DMS114 treated with DMSO at 0.1 percent for 48 hours (cell line): ENCODE measurements around the gene MICAL3.
A peak's percentile ranks its signal among the peaks of the same experiment; 100 is the strongest.

Experiments
- DNase-seq: peaks from one replicate; lab custom pipeline; 2025; ENCODE audit not compliant: unreplicated experiment; lab: John Stamatoyannopoulos, UW

Gene MICAL3

DNA sequence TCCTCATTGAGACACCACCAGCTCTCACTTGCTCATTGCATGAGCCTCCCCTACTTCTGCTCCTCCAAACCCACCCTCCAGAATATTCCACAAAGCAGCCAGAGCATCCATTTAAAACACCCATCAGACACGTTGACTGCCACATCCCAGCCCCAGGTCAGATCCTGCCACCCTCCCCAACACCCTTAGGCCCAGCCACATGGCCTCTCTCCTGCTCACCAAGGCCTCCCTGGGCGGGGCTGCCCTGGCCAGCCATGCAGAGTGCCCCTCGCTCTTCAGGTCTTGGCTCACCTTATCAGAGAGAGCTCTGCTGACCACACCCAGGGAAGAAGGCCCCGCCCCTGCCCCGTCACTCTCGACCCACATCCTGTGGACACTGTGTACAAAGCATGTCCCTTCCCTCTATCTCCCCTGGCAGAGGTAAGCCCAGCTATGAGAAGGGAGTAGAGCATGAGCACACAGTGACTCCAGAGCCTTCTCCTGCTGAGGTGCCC, 106.8 kb downstream of the MICAL3 start:
- no peak for DNase-seq

DNA sequence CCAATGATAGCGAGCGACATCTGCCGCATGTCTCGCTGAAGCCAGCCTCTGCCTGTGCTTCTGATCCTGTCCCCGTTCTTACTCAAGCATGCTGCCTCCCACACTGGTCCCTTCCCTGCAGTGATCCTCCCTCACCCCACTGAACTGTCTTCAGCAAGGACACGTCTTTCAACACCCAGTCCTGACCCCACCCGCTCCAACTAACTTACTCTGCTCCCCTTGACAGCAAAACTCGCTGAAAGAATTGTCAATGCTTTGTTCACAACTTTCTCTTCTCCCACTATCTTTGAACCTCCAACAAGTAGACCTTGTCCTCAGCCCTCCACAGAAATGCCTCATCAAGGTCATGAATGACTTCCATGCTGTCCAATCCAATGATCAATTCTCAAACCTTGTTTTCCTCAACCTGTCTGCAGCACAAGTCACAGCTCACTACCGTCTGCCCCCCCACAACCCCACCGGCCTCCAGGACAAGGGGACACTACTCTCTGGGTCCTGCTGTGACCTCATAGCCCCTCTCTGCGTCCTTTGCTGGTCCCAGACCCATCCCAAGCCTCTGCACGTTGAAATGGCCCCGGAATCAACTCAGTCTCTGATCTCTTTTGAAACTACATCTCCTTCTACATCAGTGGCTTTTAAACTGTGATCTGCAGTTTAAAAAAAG, 108.0 kb downstream of the MICAL3 start:
- DNase-seq, result no peak

DNA sequence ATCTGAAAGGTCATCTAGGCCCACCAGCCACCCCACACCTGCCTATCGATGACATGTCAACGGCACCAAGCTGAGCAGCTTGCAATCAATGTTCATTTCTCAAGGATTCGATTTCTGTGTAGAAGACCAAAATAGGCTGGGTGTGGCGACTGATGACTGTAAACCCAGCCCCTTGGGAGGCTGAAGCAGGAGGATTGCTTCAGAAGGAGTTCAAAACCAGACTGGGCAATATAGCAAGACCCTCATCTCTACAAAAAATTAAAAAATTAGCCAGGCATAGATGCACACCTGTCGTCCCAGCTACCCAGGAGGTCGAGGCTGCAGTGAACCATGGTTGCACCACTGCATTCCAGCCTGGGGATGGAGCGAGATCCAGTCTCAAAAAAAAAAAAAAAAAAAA, 108.7 kb downstream of the MICAL3 start:
- DNase-seq, result no peak

DNA sequence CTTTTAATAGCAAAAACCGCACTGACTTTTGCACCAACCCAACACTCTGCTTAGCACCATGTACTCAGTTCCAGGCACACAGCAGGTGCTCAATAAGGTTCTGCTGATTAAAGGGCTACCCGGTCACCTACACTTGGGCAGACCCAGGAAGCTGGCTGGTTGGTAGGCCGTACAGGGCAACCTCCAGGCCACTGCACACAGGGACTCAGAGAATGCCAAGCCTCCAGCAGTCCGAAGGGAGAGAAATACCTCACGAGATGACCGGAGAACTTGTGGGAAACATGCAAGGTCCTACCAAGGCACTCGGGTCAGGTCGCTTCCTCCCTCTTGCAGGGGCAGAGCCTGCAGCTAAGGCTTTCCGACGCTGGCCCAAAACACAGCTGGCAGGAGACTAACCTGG, 109.2 kb downstream of the MICAL3 start:
- no peak for DNase-seq

DNA sequence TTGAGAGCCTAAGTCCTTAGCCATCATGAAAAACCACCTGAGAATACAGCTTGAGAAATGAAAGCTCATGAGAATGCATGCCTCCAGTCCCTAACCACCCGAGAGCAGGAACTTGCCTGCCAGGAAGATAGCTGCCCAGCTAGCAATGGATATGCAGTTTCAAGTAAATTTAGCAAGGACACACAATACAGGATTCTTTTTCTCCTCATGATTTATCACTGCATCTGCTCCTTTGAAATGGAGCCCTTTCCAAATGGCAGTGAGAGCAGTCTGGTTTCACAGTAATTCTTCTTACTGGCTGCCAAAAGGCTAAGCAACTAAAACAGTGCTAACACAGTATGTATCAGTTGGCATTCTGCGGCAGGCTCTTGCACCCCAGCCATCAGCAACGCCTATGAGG, 109.9 kb downstream of the MICAL3 start:
- DNase-seq, result no peak

DNA sequence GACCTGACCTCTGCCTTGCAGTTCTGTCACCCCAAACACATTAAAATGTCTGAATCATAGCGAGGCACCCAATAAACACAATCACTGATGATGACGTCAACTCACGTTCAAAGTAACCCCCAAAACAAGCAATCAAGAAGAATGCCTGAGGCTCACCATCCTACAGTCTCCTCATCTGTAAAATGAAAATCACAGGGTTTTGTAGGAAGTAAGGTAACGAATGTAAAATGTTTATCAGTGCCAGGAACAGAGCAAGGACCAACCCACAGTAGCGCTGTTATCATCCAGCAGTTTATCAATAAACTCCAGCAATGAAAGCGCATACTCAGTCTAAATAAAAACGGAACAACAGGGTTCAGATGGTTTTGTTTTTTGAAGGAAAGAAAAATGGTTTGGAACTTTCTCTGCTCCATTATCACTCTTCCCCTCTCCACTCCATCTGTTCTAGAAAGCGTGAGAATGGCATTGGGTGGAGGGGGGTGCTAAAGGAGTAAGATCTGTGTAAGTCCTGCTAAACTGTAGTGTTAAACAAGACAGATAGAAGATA, 110.5 kb downstream of the MICAL3 start:
- no peak for DNase-seq

DNA sequence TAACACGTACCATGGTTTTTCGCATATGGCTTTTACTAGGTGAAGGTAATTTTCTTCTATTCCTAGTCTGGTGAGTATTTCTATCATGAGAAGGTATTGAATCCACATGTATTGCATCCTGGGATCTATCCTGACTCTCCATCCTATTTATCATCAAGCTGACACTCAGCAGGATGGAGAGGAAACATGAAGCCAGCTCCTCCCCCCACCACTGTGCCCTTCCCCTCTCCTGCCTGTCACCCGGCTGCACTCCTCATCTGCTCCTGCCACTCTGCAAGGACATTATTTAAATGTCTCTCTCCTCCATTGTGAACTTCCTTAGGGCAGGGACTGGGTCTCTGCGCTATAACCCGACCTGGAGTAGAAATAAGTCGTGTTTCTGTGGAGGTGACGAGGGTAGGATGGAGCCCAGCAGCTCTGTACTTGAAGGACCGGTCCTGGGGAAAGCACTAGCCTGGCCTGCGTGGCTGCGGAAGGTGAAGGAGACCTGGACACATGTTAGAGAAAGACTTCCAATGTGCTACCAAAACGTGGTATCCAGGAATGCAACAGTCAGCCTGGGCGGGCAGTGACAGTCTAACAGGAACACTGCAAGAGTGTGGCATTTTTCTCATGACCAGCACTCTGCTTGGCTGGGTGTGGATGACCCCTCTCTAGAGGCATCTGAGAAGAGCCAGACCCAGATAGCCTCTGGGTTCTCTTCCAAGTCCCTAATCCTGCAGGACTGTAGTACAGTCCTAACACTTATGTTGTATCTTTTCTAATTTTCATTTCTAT, 111.2 kb downstream of the MICAL3 start:
- DNase-seq, result no peak

DNA sequence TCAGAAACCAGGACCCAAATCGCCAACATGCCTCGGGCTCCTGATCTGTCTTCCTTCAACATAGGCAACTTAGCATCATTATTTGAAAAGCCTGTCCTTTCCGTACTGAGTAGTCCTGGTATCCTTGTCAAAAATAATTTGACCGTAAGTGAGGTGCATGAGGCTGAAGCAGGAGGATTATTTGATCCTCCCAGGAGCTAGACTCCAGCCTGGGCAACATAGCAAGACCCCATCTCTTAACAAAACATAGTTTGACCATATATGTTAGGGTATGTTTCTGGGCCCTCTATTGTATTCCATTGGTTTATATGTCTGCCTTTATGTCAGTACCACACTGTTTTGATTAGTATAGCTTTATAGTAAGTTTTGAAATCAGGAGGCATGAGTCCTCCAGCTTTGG, 112.5 kb downstream of the MICAL3 start:
- DNase-seq, result no peak

DNA sequence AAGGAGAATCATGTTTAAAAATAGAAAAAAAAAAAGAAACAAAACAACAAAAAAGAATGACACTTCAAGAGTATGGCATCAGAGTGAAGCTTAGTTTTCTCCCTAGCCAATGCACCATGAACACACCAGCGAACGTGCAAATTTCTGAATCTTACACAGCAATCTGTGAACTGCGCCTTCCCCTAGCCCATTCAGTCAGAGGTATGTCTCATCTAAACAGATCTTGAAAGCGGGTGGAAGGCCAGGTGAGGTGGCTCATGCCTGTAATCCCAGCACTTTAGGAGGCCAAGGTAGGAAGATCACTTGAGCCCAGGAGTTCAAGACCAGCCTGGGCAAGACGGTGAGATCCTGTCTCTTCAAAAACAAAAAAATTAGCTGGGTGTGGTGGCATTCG, 113.1 kb downstream of the MICAL3 start:
- no peak for DNase-seq

DNA sequence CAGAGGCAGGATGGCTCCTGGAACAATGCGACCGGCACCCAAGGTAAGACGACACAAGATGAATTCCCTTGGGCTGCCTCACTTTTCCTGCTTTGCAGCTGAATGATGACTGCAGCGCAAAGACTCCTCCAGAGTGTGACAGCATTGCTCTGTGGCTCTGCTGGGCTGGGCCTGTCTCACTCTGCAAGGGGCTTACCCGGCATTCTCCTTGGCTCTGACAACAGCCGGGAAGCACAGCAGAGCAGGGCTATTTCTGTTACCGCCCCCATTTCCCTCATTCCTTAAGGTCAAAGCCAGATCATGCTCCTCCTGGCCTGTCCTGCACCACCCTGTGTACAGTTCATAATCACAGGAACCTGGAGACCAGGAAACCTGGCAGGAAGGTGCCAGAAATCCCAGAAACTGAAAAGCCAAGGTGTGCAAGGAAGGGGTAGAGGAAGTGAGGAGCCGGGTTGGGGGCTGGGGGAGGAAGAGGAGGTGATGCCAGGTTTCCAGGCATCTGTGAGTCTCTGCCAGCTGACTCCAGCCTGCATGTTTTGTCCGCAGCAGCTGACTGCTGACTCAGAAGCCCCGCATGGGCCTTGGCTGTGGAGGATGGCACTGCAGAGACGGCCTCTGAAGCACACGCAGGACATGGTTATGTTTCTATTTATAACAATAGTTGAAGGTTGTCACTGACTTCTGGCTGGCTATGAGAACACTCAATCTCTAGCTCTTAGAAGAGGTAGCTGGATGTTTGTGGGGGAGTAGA, 113.6 kb downstream of the MICAL3 start:
- DNase-seq, result no peak

DNA sequence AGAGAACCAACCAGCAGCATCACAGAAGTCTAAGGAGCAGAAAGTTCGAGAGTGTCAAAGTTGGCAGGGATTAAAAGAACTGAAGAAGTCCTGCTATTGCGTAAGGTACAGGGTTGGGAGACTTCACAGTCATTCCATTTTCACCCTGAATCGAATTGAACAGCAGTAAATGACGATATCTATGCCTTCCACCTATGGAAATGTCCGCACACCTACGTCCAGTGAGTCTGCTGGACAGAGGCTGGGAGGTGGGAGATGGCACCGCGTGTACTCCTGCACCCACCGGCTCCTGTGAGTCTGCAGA, 116.7 kb downstream of the MICAL3 start:
- no peak for DNase-seq

DNA sequence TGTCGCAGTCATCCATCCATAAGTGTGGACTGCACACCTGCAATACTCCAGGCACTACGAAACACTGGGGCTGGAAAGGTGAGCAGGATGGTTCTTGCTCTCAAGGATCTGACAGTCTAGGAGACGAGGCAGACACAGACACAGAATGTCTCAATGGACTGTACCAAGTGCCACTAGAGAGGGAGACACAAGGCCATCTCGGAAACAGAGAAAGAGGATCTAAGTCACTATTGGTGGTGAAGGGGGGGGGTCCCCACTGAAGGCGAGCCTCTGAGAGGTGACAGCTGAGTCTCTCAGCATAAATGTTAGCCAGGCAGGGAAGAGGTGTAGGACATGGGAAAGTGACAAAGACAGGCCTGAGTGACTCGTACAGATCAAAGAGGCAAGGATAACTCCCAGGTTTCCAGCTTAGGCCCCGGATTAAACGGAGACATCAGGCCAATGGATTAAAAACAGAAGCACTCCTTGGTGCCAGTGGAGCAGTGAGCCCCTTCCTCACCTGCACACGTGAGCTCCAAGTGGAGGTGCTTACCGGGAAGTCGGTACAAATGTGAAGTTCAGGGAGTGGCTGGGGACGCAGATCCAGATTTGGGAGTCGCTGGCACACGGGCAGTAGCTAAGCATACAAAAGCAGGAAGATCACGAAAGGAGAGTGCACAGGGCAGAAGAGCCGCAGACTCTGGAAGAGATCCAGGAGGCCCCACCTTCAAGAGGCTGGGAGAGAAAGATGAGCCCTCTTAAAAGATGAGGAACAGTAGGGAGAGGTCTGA, 117.2 kb downstream of the MICAL3 start:
- no peak for DNase-seq

DNA sequence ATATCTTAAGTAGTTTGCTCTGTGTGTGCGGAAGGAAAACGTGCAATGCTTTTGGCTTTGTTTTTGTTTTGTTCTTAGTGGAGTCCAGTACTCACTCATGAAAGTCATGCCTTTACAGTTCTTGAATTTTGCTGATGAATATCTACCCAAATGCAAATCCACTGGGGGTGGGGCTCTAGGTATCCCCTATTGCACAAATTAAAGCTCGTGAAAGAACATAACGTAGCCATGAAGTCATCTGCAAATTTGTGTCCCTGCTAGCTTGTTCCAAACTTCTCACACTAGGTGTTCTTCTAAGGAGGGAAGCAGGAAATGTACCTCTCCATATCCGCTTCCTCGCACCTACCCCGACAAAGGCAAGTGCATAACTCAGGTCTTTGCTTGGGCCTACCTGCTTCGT, 118.9 kb downstream of the MICAL3 start:
- no peak for DNase-seq

DNA sequence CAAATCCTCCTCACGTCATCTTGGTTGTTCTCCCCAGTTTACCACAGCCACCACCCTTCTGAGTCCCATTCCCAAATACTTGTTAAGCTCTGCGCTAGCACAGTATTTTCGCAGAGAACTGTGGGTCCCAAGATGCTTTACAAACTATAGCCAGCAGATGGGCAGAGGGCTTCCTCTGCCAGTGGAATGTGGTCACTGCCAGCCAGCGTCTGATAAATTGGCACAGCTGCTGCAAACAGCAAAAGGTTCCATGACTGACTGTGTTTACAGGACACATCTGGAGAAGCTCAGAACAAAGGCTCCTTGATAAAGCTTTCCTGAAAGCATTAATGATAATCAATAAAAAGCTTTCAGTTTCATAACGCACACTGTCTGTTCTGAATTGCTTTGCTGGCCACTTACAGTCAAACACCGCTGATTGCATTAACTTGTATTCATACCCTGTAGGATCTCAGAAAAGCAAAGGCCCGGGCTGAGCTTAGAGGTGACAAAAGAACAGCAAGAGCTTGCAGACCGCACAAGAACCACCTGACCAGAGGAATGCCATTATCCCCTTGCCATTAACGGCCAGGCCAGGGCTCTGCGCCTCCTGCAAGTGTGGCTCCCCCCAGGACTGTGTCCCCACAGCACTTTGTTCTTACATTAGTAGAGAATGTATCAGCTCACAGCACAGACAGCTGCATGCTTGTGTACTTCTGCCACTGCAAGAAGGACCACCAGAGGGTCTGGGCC, 120.6 kb downstream of the MICAL3 start:
- no peak for DNase-seq

DNA sequence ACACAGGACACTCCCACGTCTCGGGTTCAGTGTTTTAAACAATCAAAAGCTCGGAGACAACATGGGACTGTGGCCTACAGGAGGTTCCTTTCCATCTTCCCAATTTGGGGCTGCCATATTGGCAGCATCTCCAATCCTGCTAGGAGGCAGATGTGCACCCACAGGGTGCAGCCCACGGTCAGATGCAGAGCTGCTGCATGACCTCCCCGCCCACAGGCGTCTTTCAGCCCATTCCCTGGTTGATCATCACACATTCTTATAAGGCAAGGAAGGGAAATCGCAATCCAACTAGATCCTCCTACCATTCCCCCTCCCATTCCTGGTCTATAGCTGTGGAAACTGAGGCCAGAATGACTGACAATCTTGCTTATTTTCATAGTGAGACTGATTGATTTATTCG, 121.4 kb downstream of the MICAL3 start:
- no peak for DNase-seq

DNA sequence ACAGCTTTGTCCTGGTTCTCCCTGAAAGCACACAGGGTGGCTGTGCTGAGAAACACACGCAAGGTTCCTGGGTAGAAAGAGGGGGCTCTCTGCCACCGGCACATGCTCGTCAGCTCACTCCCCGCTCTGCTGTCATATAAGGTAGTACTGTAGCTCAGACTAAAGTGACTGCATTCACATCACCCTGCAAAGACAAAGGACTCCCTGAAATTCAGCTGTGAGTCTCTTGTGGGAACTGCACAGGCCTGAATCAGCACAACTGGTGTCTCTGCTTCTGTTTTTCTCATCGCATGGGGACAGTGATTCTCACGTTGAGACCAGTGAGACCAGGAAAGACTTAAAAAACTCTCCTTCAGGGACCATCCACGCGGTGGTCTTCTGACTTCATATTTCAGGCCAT, 126.0 kb downstream of the MICAL3 start:
- no peak for DNase-seq

DNA sequence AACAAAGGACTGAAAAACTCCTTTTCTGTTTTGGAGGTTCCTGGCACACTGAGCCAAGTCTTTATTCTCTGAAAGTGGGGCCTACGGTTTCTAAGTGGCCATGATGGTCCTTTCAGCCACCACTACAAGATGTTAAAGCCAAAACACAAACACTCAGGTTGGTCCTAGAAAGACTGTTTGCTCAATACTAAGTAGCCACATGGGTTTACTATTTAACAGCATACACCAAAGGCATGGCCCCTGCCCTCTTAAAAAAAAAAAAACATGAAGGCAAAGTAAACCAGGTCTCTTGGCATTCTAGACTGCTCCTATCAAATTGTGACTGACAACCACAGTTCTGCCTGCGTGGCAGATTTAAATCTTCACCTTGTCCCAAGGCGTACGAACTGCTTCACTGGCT, 126.5 kb downstream of the MICAL3 start:
- no peak for DNase-seq

DNA sequence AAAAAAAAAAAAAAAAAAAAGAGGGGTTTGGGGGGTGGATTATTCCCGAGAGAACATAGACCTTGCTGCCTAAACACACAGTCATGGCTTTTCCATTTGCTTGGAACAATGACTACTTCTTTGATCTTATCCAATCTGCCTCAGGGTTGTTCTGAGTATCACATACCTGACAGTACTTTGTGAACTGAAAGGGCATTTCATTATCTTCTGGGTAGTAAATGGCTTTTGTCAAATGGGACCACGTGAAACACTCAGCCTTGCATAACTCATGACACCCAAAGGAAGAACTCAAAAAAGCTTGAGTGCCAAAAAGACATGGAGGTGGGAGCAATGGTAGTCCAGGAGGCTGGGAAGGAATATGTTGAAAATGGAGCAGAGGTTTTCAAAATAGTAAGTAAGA, 126.9 kb downstream of the MICAL3 start:
- DNase-seq, result no peak

DNA sequence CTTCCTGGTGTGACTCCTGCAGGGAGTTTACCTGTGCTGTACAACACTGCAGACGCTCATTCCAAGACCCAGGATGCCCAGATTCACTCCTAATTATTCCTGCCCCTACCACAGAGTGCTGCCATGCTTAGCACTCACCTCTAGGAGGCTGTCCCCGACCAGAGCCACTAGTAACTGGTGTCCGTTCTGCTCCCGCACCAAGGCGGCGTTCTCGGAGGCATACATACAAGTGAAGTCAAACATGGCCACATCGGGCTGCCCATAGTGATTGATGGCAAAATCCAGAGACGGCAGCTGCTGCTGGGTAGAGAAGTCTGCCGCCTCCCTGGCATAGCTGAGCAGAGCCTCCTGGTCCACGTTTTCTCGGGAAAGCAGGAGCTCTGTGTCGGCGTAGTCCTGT, 127.8 kb downstream of the MICAL3 start:
- DNase-seq, result peak; percentile 6

DNA sequence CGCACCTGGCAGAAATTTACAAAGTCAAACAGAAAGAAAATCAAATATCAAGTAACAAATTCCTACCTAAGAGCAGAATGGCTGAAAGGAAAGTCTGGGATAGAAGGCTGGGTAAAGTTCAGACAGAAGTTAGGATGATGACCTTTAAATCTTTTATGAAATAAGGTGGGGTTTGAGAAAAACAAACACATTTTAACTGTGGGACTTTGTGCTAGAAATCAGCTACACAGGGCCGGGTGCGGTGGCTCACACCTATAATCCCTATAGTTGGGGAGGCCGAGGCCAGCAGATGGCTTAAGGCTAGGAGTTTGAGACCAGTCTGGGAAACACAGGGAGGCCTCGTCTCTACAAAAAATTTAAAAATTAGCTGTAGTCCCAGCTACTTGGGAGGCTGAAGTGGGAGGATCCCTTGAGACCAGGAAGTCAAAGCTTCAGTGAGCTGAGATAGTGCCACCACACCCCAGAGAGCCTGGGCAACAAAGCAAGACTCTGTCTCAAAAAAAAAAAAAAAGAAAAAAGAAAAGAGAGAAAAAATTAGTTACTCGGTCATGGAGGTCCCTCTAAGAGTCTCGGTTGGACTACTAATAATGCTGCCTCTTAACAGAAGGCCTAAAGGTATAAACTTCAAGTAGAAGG, 130.3 kb downstream of the MICAL3 start:
- no peak for DNase-seq
